IPS DF 4.7 (cell line): ENCODE measurements around the gene NFKBIZ.
"Not testable (repeated sequence)": the region's sequence is repeated elsewhere in the genome, so short reads cannot be mapped to it uniquely, and the experiment has no call there.

Experiments used
- DNase-seq: peaks from one replicate; pipeline ENCODE4 v3.0.0-alpha.2; 2013; ENCODE audit warnings: low spot score; ENCODE audit errors: extremely low read depth

The NFKBIZ gene

GRCh38 chr3:101850246-101851051 is 1.1 kb downstream of the NFKBIZ start:
- DNase-seq, result no peak

- no peak for DNase-seq
These were observed 1.9 kb downstream of the NFKBIZ start for GRCh38 chr3:101851072-101851770.

- DNase-seq, result no peak
These were observed 2.8 kb downstream of the NFKBIZ start for GRCh38 chr3:101851850-101852714.

GRCh38 chr3:101852983-101853840 is 3.9 kb downstream of the NFKBIZ start:
- DNase-seq, result no peak

GRCh38 chr3:101853982-101854381 is 4.7 kb downstream of the NFKBIZ start:
- DNase-seq, result no peak

GRCh38 chr3:101854608-101855304 is 5.4 kb downstream of the NFKBIZ start:
- DNase-seq, result no peak

GRCh38 chr3:101857301-101857741 is 8.0 kb downstream of the NFKBIZ start:
- DNase-seq, result no peak

- no peak for DNase-seq
These were observed 9.2 kb downstream of the NFKBIZ start for GRCh38 chr3:101858464-101859030.

GRCh38 chr3:101859882-101860448 is 10.7 kb downstream of the NFKBIZ start:
- DNase-seq, result no peak

- no peak for DNase-seq
These were observed 12.0 kb downstream of the NFKBIZ start for GRCh38 chr3:101861212-101861788.

GRCh38 chr3:101861789-101862415 is 12.6 kb downstream of the NFKBIZ start:
- DNase-seq, result no peak

- DNase-seq, result no peak
These were observed 13.3 kb downstream of the NFKBIZ start for GRCh38 chr3:101862416-101863165.

- not testable (repeated sequence) for DNase-seq
These were observed 15.6 kb downstream of the NFKBIZ start for GRCh38 chr3:101864926-101865325.

GRCh38 chr3:101865751-101866509 is 16.6 kb downstream of the NFKBIZ start:
- DNase-seq, result no peak

GRCh38 chr3:101867511-101867910 is 18.2 kb downstream of the NFKBIZ start:
- DNase-seq, result no peak

GRCh38 chr3:101867996-101868395 is 18.7 kb downstream of the NFKBIZ start:
- DNase-seq, result no peak
